ENCODE data around the gene SNCAIP.

Gene SNCAIP

GRCh38 chr5:122420537-122421236 is 108.7 kb downstream of the SNCAIP start:
- DNase-seq (ENCODE audit: extremely low read depth in 1 of 2, low read depth in 1 of 2) = no peak

DNA sequence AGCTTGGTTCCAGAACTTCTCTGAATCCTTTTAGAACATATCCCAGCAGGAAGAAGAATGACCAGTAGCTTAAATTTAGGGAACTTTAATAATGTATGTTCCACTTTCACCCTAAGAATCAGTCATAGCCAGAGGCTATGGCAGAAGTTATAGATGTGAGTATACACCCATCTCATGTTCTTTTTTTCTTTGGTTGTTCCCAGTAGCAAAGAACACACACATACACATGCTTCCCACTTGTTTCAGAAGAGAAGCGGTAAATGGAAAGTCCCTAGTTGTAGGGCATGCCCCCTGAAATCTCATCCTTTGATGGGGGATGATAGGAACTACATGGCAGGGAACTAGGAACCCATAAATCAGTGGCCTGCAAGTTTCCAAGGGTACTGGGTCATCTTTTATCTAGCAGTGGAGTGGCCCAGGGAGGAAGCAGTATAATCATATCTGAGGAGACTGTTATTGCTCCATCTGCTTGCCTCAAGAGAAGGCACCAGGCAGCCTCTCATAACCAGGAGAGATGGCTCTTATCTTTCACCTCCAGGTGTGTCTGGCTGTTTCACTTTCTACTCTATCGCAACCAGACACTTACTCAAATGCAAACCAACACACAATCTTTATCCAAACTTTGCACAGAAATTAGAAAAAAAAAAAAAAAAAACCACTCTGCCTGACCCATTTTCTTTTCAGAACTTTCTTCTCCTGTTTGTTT is 109.5 kb downstream of the SNCAIP start:
- DNase-seq (ENCODE audit: extremely low read depth in 1 of 2, low read depth in 1 of 2) = no peak

DNA sequence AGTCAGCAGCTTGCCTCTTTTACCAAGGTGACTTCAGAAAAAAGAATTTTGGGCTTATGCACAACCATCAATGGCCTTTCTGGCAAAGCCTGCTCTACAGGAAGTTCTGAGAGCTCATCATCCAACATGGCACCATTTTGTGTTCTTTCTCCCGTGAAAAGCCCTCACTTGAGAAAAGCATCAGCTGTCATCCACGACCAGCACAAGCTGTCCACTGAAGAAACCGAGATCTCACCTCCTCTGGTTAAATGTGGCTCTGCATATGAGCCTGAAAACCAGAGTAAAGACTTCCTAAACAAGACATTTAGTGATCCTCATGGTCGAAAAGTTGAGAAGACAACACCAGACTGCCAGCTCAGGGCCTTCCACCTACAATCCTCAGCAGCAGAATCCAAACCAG is 111.2 kb downstream of the SNCAIP start:
- no peak for DNase-seq (ENCODE audit: extremely low read depth in 1 of 2, low read depth in 1 of 2)

DNA sequence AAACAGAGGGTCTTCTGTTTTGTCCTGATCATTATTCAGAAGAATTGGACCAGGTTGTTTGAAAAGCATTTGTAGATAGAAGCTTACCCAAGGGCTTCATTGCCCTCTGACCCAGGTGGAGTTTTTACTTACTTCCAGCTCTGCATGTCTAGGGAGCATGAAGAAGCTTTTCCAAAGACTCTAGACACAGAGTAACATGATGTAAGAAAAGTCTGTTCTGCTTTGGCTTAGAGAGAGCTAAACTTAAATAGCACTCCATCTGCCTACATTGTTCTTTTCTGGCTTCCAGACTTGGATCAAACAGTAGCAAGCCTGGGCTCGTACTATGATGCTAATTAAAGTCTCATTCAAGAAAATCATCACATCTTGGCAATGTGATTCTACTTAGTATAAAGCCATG is 112.1 kb downstream of the SNCAIP start:
- no peak for DNase-seq (ENCODE audit: extremely low read depth in 1 of 2, low read depth in 1 of 2)

- no peak for DNase-seq (ENCODE audit: extremely low read depth in 1 of 2, low read depth in 1 of 2)
Measured at GRCh38 chr5:122426301-122426700, 114.3 kb downstream of the SNCAIP start.

GRCh38 chr5:122427621-122428020 is 115.6 kb downstream of the SNCAIP start:
- DNase-seq (ENCODE audit: extremely low read depth in 1 of 2, low read depth in 1 of 2) = no peak

DNA sequence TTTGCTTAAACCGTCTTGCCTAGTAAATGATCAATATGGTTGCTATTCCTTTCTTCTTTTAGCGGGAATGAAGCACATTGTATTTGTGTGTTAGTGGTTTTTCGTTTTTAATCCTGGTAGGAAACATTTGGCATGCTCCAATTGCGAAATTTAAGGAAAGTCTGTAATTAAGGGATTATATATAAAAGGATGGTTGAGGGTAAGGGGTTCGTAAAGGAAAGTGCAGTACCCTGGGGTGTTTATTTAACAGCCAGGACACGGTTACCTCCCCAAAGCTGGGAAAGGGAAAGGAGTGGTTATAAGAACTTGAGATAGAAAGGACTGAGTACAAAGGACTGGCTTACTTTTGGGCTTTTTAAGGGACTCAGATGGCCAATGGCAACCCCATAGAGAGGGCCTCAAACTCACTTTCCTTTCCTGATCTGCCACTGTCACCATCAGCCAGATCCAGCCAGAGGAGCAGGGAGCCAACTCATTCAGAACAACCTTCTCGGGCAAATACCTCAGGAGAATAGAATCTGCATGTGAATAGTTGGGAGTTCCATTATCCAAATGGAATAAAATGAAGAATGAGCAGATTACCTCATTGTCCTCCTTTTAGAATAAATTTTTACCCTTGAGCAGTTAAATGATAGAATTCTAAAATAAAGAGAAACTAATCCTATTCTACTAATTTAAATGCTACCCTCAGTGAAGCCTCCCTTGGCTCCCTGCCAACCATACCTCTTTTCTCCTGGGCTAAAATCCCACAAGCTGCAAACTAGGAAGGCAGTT is 117.7 kb downstream of the SNCAIP start:
- no peak for DNase-seq (ENCODE audit: extremely low read depth in 1 of 2, low read depth in 1 of 2)

- DNase-seq (ENCODE audit: extremely low read depth in 1 of 2, low read depth in 1 of 2) = no peak
Measured at GRCh38 chr5:122430319-122430586, 118.2 kb downstream of the SNCAIP start.

DNA sequence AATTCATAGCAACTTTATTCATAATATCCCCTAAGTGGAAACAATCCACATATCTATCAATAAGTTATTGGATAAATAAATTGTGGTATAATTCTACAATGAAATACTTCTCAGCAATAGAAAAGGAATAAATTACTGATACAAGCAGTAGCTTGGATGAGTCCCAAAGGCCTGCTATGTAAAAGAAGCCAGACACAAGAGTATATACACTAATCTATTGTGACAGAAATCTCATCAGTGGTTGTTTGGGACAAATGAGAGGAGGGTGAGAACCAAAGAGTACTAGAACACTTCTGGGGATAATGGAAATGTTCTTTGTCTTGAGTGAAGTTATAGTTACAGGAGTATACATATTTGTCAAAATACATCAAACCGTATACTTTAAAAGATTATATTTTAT is 119.3 kb downstream of the SNCAIP start:
- DNase-seq (ENCODE audit: extremely low read depth in 1 of 2, low read depth in 1 of 2) = no peak

DNA sequence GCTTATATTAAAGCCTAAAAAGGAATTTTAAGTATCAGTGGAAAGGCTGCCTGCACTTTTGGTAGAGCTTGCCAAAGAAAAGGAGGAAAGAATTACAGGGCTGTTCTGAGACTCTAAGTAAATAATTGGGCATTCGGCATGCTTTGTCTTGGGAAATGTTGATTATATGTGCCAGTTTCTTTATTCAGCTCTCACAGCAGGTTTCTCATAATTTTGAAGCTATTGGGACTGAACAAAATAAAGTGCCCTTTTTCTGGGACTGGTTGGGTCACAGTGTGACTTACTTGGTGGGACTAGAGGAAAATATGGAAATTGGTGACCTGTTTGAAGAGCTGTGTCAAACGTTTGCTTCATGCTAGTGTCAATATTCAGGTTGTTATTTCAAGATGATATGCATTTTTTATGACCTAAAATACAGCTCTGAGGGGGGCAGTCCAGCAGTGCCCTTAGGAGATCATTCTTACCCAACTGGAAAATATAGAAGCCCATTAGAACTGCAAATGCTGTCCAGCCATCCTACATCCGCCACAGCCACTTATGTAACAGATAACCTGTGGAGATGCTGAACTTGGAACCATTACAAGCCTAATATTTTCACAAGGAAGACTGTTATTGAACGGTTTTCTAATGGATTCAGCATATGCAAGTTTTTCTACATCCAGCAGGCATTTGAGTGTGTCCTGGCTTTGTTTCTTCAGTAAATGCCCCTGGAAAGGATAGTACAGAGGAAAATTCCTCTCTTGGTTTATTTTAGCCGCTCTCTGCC is 122.4 kb downstream of the SNCAIP start:
- DNase-seq (ENCODE audit: extremely low read depth in 1 of 2, low read depth in 1 of 2) = no peak

- DNase-seq (ENCODE audit: extremely low read depth in 1 of 2, low read depth in 1 of 2) = no peak
Measured at GRCh38 chr5:122435234-122435633, 123.2 kb downstream of the SNCAIP start.

DNA sequence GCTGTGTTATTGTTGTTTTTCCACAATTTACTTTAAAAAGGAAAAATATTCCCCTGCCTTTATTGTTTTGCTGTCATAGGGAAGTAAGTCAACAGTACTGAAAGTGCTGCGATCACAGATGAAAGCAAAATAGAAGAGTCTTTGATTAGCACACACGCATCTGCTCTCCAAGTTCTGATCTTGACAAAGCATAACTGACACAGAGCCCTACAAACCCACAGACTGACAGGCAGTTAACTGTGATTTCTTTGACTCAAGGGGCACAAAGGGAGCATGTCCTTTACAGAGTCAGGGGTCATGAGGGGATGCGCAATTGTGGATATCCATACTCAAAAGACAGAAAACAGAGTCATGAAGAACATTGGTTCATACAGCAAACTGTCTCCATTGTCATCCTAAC is 123.7 kb downstream of the SNCAIP start:
- no peak for DNase-seq (ENCODE audit: extremely low read depth in 1 of 2, low read depth in 1 of 2)

DNA sequence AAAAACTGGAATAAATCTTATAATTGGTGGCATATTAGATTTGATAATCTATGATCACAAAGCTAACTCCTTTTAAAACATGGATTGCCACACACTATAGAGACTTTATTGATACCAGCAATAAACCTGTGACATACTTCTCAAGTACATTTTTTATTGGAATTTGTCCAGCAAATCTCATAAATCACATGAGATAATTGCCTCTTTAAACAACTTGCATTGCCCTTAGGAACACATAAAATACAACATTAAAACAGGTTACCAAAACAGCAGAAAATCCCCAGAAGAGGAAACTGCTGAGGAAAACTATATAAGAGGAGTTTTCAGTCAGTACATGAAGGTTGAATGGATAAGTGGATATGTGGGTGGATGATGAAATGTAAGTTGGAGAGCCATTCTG is 124.6 kb downstream of the SNCAIP start:
- DNase-seq (ENCODE audit: extremely low read depth in 1 of 2, low read depth in 1 of 2) = no peak

DNA sequence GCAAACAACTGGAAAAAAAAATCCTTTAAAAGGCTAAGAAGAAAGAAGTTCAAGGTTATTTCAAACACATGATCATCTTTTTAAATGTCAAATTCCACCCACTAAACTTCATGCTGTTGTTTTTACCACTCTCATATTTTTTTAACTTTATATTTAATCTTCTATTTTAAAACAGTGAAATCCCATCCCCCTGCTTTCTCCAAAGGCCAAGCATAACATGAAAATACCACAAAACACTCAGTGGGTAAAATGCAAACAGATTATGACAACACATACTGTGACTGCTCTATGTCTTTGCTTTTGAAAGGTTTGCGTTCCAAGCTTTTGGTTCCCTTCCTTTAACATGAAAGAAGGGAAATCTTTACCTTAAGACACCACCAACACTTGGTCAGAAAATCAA is 127.6 kb downstream of the SNCAIP start:
- no peak for DNase-seq (ENCODE audit: extremely low read depth in 1 of 2, low read depth in 1 of 2)

- DNase-seq (ENCODE audit: extremely low read depth in 1 of 2, low read depth in 1 of 2) = no peak
Measured at GRCh38 chr5:122442938-122443337, 130.9 kb downstream of the SNCAIP start.

DNA sequence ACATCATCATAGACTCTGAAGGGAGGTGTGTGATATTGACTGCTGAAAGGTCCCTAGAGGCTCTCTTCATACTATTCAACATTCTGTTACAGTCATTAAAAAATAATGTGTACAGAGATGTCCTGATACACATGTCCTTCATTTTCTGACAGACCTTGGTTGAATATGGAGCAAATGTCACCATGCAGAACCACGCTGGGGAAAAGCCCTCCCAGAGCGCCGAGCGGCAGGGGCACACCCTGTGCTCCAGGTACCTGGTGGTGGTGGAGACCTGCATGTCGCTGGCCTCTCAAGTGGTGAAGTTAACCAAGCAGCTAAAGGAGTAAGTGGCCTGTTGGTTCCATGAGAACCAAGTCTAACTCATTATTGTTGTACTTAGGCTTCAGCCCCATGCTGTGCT is 132.4 kb downstream of the SNCAIP start:
- DNase-seq (ENCODE audit: extremely low read depth in 1 of 2, low read depth in 1 of 2) = no peak

- no peak for DNase-seq (ENCODE audit: extremely low read depth in 1 of 2, low read depth in 1 of 2)
Measured at GRCh38 chr5:122445070-122445469, 133.0 kb downstream of the SNCAIP start.

- DNase-seq (ENCODE audit: extremely low read depth in 1 of 2, low read depth in 1 of 2) = no peak
Measured at GRCh38 chr5:122447072-122447471, 135.0 kb downstream of the SNCAIP start.

- no peak for DNase-seq (ENCODE audit: extremely low read depth in 1 of 2, low read depth in 1 of 2)
Measured at GRCh38 chr5:122447879-122448278, 135.8 kb downstream of the SNCAIP start.

- no peak for DNase-seq (ENCODE audit: extremely low read depth in 1 of 2, low read depth in 1 of 2)
Measured at GRCh38 chr5:122454541-122454940, 142.5 kb downstream of the SNCAIP start.

DNA sequence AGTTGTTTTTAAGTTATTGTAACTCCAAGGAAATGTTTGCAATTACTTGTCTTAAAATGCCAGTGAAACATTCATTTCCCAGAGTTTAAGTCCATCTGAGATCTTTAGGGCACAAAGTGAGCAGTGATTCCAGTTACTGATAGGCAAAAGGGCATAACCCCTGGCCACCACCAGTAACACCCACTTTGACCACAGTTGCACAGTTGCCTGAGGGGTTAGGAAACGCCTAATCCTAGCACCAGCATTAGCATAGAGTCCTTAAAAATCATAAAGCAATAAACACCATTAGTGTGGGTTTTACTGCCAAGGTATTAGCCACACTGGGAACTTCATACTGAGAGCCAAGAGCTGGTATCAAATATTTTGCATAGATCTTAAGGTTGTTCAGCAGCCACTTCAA is 143.9 kb downstream of the SNCAIP start:
- no peak for DNase-seq (ENCODE audit: extremely low read depth in 1 of 2, low read depth in 1 of 2)
